ENCODE data around the gene PTGDR. TPM values are rescaled to one million over a fixed set of nuclear protein-coding genes. Genes with fewer than 3 reads are reported as not detected.
A peak's percentile ranks its signal among the peaks of the same experiment; 100 is the strongest.

PTGDR gene
- polyA plus RNA-seq, 2 of the 4 experiments (the other 2 are of a cell fraction) = not detected

- TF ChIP-seq EHMT2 (IDR thresholded peaks at IDR 0.05; ENCODE audit: low read depth) = no peak
These were observed 47.9 kb upstream of the PTGDR start (continued) for GRCh38 chr14:52219488-52220084.

- H3K4me3 ChIP-seq = no peak overlapping the region
- FAIRE-seq = no peak
- TF ChIP-seq FOXS1 (CRISPR knock-in tag; IDR thresholded peaks at IDR 0.05) = no peak
- TF ChIP-seq KDM5A (IDR thresholded peaks at IDR 0.05) = no peak
- no peak for TF ChIP-seq JUN (IDR thresholded peaks at IDR 0.05)
- no peak for TF ChIP-seq REST (IDR thresholded peaks at IDR 0.05)
- TF ChIP-seq CTCF (IDR thresholded peaks at IDR 0.05) = no peak
- TF ChIP-seq ZFP36 (IDR thresholded peaks at IDR 0.05; ENCODE audit: borderline replicate concordance, partially characterized antibody) = no peak
- TF ChIP-seq HOXB5 (CRISPR knock-in tag; IDR thresholded peaks at IDR 0.05) = no peak
- no peak for TF ChIP-seq SREBF2 (IDR thresholded peaks at IDR 0.05)
- no peak for TF ChIP-seq EHMT2 (IDR thresholded peaks at IDR 0.05; ENCODE audit: low read depth)
- TF ChIP-seq EP300 (IDR thresholded peaks at IDR 0.05) = no peak
- no peak for TF ChIP-seq SMC3 (IDR thresholded peaks at IDR 0.05)
- no peak for TF ChIP-seq ATOH8 (CRISPR knock-in tag; IDR thresholded peaks at IDR 0.05; ENCODE audit: low read depth)
- no peak for TF ChIP-seq FOSB (CRISPR knock-in tag; IDR thresholded peaks at IDR 0.05)
- TF ChIP-seq POLR2AphosphoS2 (conservative IDR thresholded peaks at IDR 0.05; ENCODE audit: low read length) = no peak
- no peak for TF ChIP-seq RNF2 (IDR thresholded peaks at IDR 0.05; ENCODE audit: borderline replicate concordance, low read depth)
- no peak overlapping the region for H3K27ac ChIP-seq
- no peaks in the 10 kb centered on the region for H3K9me3 ChIP-seq
- DNase-seq (ENCODE audit: low read depth in 1 of 2, low spot score in 1 of 2) = no peak
- POLR2A ChIA-PET = interaction anchor here (0.6 kb wide), 1 partner anchor 43 kb away, joined by 3 read pairs; no protein-coding TSS in a partner anchor
- H3K4me1 ChIP-seq = no peaks in the 10 kb centered on the region
- CTCF ChIA-PET = interaction anchor here (0.6 to 1.2 kb wide), 2 partner anchors 34 to 291 kb away, joined by 3 read pairs; no protein-coding TSS in a partner anchor
- H3K4me2 ChIP-seq = peak overlapping the region; percentile 15; the same call in 1 of the 3 replicates
- ATAC-seq = no peak
- 59% methylated on average over 7 of the region's 7 CpGs for WGBS (ENCODE audit: missing lambda C conversion rate)
These were observed 46.3 kb upstream of the PTGDR start for GRCh38 chr14:52220924-52221811.

- no peak overlapping the region for H3K4me3 ChIP-seq
- no peaks in the 10 kb centered on the region for H3K4me1 ChIP-seq
- DNase-seq (ENCODE audit: low read depth in 1 of 2, low spot score in 1 of 2) = no peak
- ATAC-seq = no peak
- 79% methylated on average over 9 of the region's 9 CpGs for WGBS (ENCODE audit: missing lambda C conversion rate)
- POLR2A ChIA-PET = no interaction called here
- TF ChIP-seq RCOR1 (IDR thresholded peaks at IDR 0.05; ENCODE audit: low read depth, low read length) = no peak
- TF ChIP-seq CBX8 (IDR thresholded peaks at IDR 0.05) = no peak
- no peak for TF ChIP-seq REST (IDR thresholded peaks at IDR 0.05)
- TF ChIP-seq ATOH8 (CRISPR knock-in tag; IDR thresholded peaks at IDR 0.05; ENCODE audit: low read depth) = no peak
- no peak for TF ChIP-seq ZC3H11A (IDR thresholded peaks at IDR 0.05)
- no peak for TF ChIP-seq RNF2 (IDR thresholded peaks at IDR 0.05; ENCODE audit: borderline replicate concordance, low read depth)
- TF ChIP-seq GATA3 (IDR thresholded peaks at IDR 0.05; ENCODE audit: borderline replicate concordance) = no peak
- no peak for TF ChIP-seq HES2 (IDR thresholded peaks at IDR 0.05)
- no peak for TF ChIP-seq HOXA7 (CRISPR knock-in tag; IDR thresholded peaks at IDR 0.05)
- no peak overlapping the region for H3K27ac ChIP-seq
- H3K9me3 ChIP-seq = no peaks in the 10 kb centered on the region
- no peak overlapping the region for H3K4me2 ChIP-seq
- no peak for FAIRE-seq
- CTCF ChIA-PET = no interaction called here
These were observed 44.6 kb upstream of the PTGDR start for GRCh38 chr14:52222901-52223300.

Data from A549 (cell line).